Middle frontal gyrus (tissue), 1 donor: ENCODE results near the gene NCOA7.
"Not testable (repeated sequence)": the region's sequence is repeated elsewhere in the genome, so short reads cannot be mapped to it uniquely, and the experiment has no call there.

ENCODE experiments used
- DNase-seq: peaks from one replicate; pipeline ENCODE4 v3.0.0-alpha.2; 2015; ENCODE audit warnings: low spot score; ENCODE audit errors: extremely low spot score

Gene NCOA7

GRCh38 chr6:125835221-125835744 is 44.5 kb downstream of the NCOA7 start:
- DNase-seq, result no peak

DNA sequence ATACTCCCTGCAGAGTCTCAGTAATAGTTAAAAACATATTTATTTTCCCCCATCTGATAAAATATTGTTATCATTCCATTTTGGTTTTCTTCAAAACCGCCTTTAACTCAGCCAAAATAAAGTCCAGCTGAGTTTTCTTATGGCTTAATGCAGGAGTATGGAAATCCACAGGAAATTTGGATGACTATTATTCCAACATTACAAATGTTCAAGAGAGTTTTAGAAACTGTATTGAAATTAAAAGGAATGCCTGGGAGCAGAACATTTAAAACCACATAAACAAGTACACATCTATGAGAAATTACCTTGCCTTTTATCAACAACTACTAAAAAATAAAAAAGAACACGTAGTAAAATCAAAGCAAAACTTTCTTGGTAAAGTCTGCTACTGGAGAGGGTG is 45.7 kb downstream of the NCOA7 start:
- no peak for DNase-seq

GRCh38 chr6:125839471-125839870 is 48.7 kb downstream of the NCOA7 start:
- no peak for DNase-seq

- no peak for DNase-seq
Measured at GRCh38 chr6:125839879-125840278, 49.1 kb downstream of the NCOA7 start.

GRCh38 chr6:125841356-125842090 is 50.8 kb downstream of the NCOA7 start:
- no peak for DNase-seq

- no peak for DNase-seq
Measured at GRCh38 chr6:125842091-125842626, 51.4 kb downstream of the NCOA7 start.

DNA sequence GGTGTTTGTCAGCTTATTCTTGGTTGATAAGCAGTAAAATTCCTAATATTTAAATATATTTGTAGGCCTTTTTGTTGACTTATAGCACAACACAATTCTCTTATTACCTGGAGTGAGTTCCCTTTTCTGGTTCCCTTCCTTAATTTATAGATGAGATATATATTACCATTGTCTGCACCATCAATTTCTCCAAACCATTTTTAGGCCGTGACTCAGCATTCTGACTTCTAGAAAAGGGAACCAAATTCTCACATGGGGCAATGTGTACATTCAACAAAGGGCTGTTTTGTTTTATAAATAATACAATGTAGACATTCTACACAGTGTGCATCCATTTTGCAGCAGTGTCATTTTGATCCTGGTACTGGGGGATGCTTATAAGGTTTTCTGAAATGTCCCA is 52.8 kb downstream of the NCOA7 start:
- DNase-seq, result no peak

DNA sequence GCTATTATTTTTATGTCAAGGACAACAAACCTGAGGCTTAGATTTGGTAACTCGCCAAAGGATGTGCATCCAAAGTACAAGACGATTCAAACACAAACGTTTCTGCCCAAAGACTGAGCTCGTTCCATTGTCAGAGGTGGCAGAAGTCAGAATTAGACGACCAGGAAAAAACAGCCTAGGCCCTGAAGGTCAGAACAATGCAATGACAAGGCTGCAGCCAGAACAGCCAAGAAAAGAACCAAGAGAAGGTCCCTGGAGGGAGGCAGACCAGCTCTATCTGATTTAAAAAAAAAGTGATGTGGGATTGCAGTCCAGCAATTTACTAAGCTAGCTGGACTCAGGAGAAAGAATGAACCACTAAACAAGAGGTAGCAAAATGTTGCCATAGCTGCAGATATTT is 54.2 kb downstream of the NCOA7 start:
- no peak for DNase-seq

DNA sequence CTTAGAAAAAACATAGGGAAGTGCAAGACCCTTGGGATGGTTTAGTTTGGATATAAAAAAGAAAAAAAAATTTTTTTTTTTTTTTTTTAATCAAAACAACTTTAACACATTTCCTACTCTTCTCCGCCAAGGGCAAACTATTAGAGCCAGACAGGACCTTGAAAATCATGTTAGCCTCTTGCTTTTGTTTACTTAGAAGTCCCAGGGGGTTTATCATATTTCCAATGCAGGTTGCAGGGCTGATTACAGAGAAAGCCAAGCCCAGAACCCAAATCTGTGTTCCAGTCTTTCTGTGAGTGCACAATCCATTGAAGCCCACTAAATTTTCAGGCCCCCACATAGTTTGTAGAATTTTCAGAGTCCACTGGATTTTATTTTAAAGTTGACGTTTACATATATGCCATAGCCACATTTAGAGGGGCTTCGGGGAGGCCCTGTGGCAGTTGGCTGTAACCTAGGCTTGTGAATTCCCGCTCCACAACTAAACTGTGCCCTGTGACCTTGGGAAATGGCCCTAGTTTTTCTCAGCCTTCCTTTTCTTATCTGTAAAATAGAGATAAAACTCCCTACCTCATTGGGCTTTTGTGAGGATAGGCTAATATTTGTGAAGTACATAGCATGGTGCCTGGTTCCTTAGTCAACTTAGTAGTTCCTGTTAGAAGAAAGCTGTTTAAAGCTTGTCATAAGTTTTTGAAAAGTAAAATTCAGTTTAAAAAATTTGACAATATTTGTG is 55.7 kb downstream of the NCOA7 start:
- no peak for DNase-seq

- DNase-seq, result not testable (repeated sequence)
Measured at GRCh38 chr6:125848286-125848685, 57.5 kb downstream of the NCOA7 start.

DNA sequence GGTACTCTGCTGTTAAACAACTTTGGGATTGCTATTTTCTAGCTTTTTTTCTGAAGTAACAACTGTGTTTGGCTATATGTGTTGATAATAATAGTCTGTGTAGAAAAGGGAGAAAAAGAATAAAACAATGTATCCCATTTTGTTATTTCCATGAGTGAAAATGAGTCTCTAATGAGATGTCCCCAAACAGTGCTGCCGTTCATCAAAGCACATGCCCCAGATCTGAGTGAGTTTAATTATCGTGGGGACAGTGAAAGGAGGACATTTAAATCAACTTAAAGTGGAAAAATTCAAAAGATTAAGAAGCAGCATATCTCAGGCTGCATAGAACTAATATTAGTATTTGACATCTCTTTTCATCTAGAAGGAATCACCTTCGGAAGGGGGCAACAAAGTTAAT is 59.6 kb downstream of the NCOA7 start:
- no peak for DNase-seq

- no peak for DNase-seq
Measured at GRCh38 chr6:125852587-125852986, 61.8 kb downstream of the NCOA7 start.

DNA sequence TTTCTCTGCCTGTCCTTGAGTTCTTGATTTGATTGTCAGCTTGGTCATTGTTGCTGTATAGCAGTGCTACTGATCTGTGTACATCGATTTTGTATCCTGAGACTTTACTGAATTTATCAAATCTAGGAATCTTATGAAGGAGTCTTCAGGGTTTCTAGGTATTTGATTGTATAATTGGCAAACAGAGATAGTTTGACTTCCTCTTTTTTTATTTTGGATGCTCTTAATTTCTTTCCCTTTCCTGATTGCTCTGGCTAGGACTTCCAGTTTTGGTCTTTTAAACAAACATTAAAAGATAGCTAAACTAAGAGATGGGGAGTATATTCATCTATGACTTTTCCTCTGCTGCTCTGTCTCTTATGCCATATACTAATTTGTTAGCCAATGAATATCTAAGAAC is 62.4 kb downstream of the NCOA7 start:
- DNase-seq, result no peak

DNA sequence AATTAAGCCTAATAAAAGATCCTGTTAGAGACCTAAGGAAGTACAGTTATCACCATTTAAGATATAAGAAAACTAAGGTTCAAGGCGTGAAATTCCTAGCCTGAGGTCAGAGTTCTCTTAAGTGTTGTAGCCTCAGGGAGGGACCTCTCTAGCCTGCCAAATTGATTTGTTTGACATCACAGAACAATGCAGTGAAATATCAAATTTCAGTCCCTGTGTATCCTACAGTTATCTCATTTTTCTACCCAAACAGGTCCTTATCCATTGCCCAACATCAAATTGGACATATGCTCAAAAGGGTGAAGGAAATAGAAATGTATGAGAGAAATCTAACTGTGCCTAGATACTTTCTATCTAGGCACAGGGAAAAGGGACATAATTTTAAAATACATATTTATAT is 63.0 kb downstream of the NCOA7 start:
- DNase-seq, result no peak

DNA sequence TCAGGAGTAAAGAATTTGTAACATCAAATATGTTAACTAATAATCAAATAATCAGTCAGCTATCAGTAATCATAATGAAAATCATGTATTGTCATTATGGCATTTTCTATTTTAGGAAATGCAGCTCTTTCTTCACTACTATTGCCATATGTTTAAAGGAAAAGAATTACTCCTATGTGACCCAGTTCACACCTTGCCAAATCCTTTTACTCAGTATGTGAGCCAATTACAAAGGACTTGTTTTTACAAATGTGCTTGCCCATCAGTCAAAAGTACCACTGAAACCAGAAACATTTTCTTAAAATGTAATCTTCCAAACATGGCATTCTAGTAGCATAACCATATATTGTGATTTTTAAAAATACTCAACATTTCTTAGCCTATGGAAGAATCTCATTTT is 63.6 kb downstream of the NCOA7 start:
- no peak for DNase-seq

- DNase-seq, result no peak
Measured at GRCh38 chr6:125855783-125856182, 65.0 kb downstream of the NCOA7 start.

DNA sequence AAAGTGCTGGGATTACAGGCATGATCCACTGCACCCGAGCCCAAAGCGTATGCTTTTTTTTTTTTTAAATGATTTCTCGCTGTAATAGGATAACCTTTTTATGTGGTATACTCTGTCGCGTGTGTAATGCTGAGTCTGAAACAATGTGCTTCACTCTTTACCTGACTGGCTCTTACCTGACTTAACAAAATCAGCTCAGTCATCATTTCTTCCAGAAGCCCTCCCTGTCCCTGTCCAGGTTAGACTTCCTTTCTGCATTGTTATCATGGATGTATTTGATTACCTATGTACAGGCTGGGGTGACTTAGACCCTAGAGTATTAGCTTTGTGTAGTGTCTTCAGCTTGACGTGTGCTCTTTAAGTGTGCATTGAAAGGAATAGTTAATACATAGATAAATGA is 67.1 kb downstream of the NCOA7 start:
- no peak for DNase-seq

DNA sequence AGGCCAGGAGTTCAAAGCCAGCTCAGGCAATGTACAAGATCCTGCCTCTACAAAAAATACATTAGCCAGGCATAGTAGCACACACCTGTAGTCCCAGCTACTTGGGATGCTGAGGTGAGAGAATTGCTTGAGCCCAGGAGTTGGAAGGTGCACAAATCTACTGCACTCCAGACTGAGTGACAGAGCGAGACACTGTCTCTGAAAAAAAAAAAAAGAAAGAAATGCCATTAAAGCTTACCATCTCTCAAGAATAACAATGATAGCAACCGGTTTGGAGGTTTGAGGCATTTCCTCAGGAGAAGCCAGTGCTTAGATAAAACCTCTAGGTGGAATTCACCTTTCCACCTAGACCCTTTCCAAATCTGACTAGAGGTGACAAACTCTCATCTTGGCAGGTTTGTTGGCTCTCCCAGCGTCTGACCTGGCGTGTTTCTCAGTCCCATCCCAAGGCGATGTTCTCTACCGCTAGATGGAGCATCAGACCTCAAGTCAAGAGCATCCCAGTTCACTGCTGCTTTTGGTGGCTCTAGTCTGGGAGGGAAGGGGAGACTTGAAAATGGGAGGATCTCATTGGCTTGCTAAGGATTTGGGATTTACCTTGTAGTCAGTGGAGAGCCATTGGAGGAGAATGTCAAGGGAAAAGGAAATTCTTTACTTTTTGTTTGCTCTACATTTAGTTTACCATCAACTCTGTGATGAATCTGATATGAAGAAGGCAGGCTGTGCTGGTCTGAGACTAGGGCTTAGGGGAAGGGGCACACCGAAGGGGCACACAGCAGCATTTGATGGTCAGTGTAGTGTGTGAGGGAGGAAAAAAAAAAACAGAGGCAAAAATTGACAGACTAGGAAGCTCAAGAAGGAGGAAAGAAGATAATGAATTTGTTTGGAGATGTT is 67.9 kb downstream of the NCOA7 start:
- no peak for DNase-seq

- no peak for DNase-seq
Measured at GRCh38 chr6:125859727-125860126, 69.0 kb downstream of the NCOA7 start.

GRCh38 chr6:125863023-125863422 is 72.3 kb downstream of the NCOA7 start:
- DNase-seq, result no peak

DNA sequence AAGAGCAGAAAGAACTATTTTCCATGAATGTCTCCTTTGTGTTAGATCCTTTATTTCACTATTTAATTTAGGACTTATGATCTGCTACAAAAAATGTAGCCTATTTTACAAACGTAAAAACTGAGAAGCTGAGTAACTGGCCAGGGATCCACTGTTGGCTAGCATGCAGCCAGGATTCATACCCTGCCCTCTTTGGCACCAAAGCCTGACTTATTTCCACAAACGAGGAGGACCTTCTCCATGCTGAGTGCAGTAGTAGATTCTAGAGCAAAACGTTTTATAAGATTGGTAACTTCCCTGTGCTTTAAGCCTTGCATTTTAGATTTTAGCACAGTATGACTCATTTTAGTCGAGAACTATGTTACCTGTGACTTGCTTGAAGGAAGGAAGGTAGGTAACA is 74.3 kb downstream of the NCOA7 start:
- no peak for DNase-seq

DNA sequence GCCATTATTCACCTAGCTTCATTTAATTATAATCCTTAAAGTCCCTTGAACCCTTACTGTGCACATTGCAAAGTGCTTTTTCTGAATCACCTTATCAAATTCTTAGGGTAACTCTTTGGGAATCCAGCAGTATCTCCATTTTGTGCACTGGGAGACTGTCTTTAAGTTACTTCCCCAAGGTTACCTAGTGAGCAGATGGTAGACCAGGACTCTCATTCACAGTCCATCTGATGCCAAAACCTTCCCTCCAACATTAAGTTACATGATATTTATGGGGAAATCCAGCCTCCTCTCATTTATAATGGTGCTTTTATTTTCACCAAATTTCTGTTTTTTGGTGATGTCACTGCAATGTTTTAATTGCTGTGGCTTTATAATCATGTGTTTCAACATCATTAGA is 75.7 kb downstream of the NCOA7 start:
- no peak for DNase-seq
